A172 (cell line): ENCODE measurements around the gene CDHR3. TPM values are rescaled to one million over a fixed set of nuclear protein-coding genes. Genes with fewer than 3 reads are reported as not detected.
A peak's percentile ranks its signal among the peaks of the same experiment; 100 is the strongest.

Experiments used
- DNase-seq: peaks from one replicate; pipeline ENCODE4 v3.0.0-alpha.2; 2015; ENCODE audit warnings: low spot score
- total RNA-seq: library from RNA; depleted of rRNA; stranded (reverse); fragments of >200 nt; shearing (Covaris generic); gene quantifications from 2 replicates; pipeline ENCODE4 v1.2.3, GENCODE V29; 2014

CDHR3 gene
- total RNA-seq, 1 experiment from 2014 or later: 0.10 TPM

GRCh38 chr7:106026101-106026500, 63.0 kb downstream of the CDHR3 start:
- DNase-seq: no peak

GRCh38 chr7:106029451-106029850, 66.4 kb downstream of the CDHR3 start:
- DNase-seq: no peak

- DNase-seq: no peak
These were observed 66.9 kb downstream of the CDHR3 start for GRCh38 chr7:106029941-106030340.

GRCh38 chr7:106031300-106032035, 68.4 kb downstream of the CDHR3 start:
- DNase-seq: no peak

- no peak for DNase-seq
These were observed 69.2 kb downstream of the CDHR3 start for GRCh38 chr7:106032295-106032694.

GRCh38 chr7:106033735-106034134, 70.7 kb downstream of the CDHR3 start:
- DNase-seq: no peak

GRCh38 chr7:106034383-106034782, 71.3 kb downstream of the CDHR3 start:
- no peak for DNase-seq

- DNase-seq: no peak
These were observed 72.5 kb downstream of the CDHR3 start for GRCh38 chr7:106035568-106035967.

GRCh38 chr7:106036004-106036403, 72.9 kb downstream of the CDHR3 start:
- DNase-seq: no peak

- DNase-seq: no peak
These were observed 74.6 kb downstream of the CDHR3 start for GRCh38 chr7:106037489-106038176.

- no peak for DNase-seq
These were observed 75.2 kb downstream of the CDHR3 start for GRCh38 chr7:106038289-106038688.

- DNase-seq: no peak
These were observed 75.9 kb downstream of the CDHR3 start for GRCh38 chr7:106038916-106039315.

- DNase-seq: no peak
These were observed 76.5 kb downstream of the CDHR3 start for GRCh38 chr7:106039486-106040060.

- peak; percentile 62 for DNase-seq
These were observed 78.2 kb downstream of the CDHR3 start for GRCh38 chr7:106041140-106041717.

GRCh38 chr7:106042196-106042611, 79.1 kb downstream of the CDHR3 start:
- DNase-seq: no peak

- no peak for DNase-seq
These were observed 82.1 kb downstream of the CDHR3 start for GRCh38 chr7:106045139-106045538.

GRCh38 chr7:106045586-106045985, 82.5 kb downstream of the CDHR3 start:
- DNase-seq: no peak

GRCh38 chr7:106047184-106047583, 84.1 kb downstream of the CDHR3 start:
- DNase-seq: no peak

- DNase-seq: no peak
These were observed 85.0 kb downstream of the CDHR3 start for GRCh38 chr7:106047818-106048705.

- DNase-seq: no peak
These were observed 85.6 kb downstream of the CDHR3 start for GRCh38 chr7:106048706-106049020.

- DNase-seq: no peak
These were observed 86.2 kb downstream of the CDHR3 start for GRCh38 chr7:106049139-106049752.
